ENCODE measurements around the gene STOM. TPM values are rescaled to one million over a fixed set of nuclear protein-coding genes. Genes with fewer than 3 reads are reported as not detected.

STOM gene
- total RNA-seq, 1 experiment from 2014 or later = 33.1 TPM

GRCh38 chr9:121303456-121304451 is 66.3 kb downstream of the STOM start:
- Histone ChIP-seq H4K20me1 (ENCODE audit: insufficient read depth, low read depth, low read length) (no peaks in the 10 kb centered on the region), H3K27me3 (ENCODE audit: low read length) (no peaks in the 10 kb centered on the region), H3K4me2 (ENCODE audit: low read depth, low read length, poor library complexity, severe bottlenecking) (no peak overlapping the region)

DNA sequence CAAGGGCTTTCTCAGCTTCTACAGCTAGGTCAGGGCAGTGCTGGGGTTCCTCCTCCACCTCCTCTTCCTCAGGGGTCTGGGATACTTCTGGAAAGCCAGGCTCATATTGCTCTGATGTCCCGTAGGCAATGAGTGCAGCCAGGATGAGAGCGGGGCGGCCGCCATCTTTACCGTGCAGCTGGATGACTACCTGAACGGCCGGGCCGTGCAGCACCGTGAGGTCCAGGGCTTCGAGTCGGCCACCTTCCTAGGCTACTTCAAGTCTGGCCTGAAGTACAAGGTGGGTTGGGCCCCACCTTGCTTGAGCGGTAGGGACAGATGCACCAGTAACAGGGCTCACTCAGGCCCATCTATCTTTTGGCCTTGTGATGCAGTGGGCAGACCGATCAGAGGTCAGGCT is 67.3 kb downstream of the STOM start:
- Histone ChIP-seq H3K27me3 (ENCODE audit: low read length) (no peaks in the 10 kb centered on the region), H3K4me1 (ENCODE audit: low read length) (peaks cover 12% of the 10 kb centered on the region), H4K20me1 (ENCODE audit: insufficient read depth, low read depth, low read length) (no peaks in the 10 kb centered on the region), H3K4me2 (ENCODE audit: low read depth, low read length, poor library complexity, severe bottlenecking) (no peak overlapping the region), H3K9me2 (replicated peaks; ENCODE audit: insufficient read depth, low read length) (no peaks in the 10 kb centered on the region), H3K27ac (ENCODE audit: low read length) (no peak overlapping the region), H3K9me3 (ENCODE audit: low read length) (no peaks in the 10 kb centered on the region), H3K36me3 (ENCODE audit: insufficient read depth, low read length) (no peaks in the 10 kb centered on the region), H2AFZ (ENCODE audit: low read length) (no peak overlapping the region), H3K79me2 (ENCODE audit: low read length) (no peaks in the 10 kb centered on the region), H3K9ac (ENCODE audit: low read length) (no peak overlapping the region), H3K4me3 (ENCODE audit: low read length) (no peak overlapping the region)
- DNase-seq = no peak

More at GRCh38 chr9:121303456-121304451, 66.3 kb downstream of the STOM start:
- Histone ChIP-seq H3K9me2 (replicated peaks; ENCODE audit: insufficient read depth, low read length) (no peaks in the 10 kb centered on the region), H3K9ac (ENCODE audit: low read length) (no peak overlapping the region), H3K9me3 (ENCODE audit: low read length) (no peaks in the 10 kb centered on the region), H3K4me3 (ENCODE audit: low read length) (no peak overlapping the region), H3K4me1 (ENCODE audit: low read length) (peaks cover 7% of the 10 kb centered on the region), H3K27ac (ENCODE audit: low read length) (no peak overlapping the region), H3K79me2 (ENCODE audit: low read length) (no peaks in the 10 kb centered on the region), H3K36me3 (ENCODE audit: insufficient read depth, low read length) (no peaks in the 10 kb centered on the region), H2AFZ (ENCODE audit: low read length) (no peak overlapping the region)
- no peak for DNase-seq

DNA sequence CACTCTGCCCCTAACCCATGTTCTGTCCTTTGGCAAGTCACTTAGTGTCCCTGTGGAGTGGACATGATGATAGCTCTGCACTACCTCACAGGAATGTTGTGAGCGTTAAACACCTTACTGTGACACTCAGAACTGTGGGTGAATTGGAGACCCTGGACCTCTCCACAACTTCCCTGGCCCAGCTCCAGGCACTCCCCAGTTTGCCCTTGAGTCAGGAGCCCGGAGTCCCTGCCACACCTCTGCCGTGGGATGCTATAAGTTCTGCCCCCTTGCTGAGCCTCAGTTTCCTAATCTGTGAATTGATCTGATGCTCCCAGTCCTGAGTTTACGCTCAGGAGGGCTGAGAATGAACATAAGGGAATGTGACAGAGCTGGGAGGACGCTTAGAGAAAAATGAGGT is 67.7 kb downstream of the STOM start:
- DNase-seq = no peak
- no peak overlapping the region for H3K27ac ChIP-seq (ENCODE audit: low read length)
- H3K9me3 ChIP-seq (ENCODE audit: low read length) = no peaks in the 10 kb centered on the region
- no peak overlapping the region for H3K9ac ChIP-seq (ENCODE audit: low read length)
- H2AFZ ChIP-seq (ENCODE audit: low read length) = no peak overlapping the region
- no peak overlapping the region for H3K4me2 ChIP-seq (ENCODE audit: low read depth, low read length, poor library complexity, severe bottlenecking)
- H3K36me3 ChIP-seq (ENCODE audit: insufficient read depth, low read length) = no peaks in the 10 kb centered on the region
- H3K4me3 ChIP-seq (ENCODE audit: low read length) = no peak overlapping the region
- peaks cover 16% of the 10 kb centered on the region for H3K4me1 ChIP-seq (ENCODE audit: low read length)
- no peaks in the 10 kb centered on the region for H4K20me1 ChIP-seq (ENCODE audit: insufficient read depth, low read depth, low read length)
- no peaks in the 10 kb centered on the region for H3K9me2 ChIP-seq (replicated peaks; ENCODE audit: insufficient read depth, low read length)
- H3K79me2 ChIP-seq (ENCODE audit: low read length) = no peaks in the 10 kb centered on the region
- H3K27me3 ChIP-seq (ENCODE audit: low read length) = no peaks in the 10 kb centered on the region

GRCh38 chr9:121301881-121302286 is 68.2 kb downstream of the STOM start:
- Histone ChIP-seq H3K9me2 (replicated peaks; ENCODE audit: insufficient read depth, low read length) (no peaks in the 10 kb centered on the region), H3K36me3 (ENCODE audit: insufficient read depth, low read length) (no peaks in the 10 kb centered on the region), H3K4me1 (ENCODE audit: low read length) (peaks cover 21% of the 10 kb centered on the region), H3K9me3 (ENCODE audit: low read length) (no peaks in the 10 kb centered on the region), H3K9ac (ENCODE audit: low read length) (no peak overlapping the region), H3K27me3 (ENCODE audit: low read length) (no peaks in the 10 kb centered on the region), H3K79me2 (ENCODE audit: low read length) (no peaks in the 10 kb centered on the region), H4K20me1 (ENCODE audit: insufficient read depth, low read depth, low read length) (no peaks in the 10 kb centered on the region), H3K4me3 (ENCODE audit: low read length) (no peak overlapping the region), H3K27ac (ENCODE audit: low read length) (no peak overlapping the region), H3K4me2 (ENCODE audit: low read depth, low read length, poor library complexity, severe bottlenecking) (no peak overlapping the region), H2AFZ (ENCODE audit: low read length) (no peak overlapping the region)
- no peak for DNase-seq

- H3K4me1 ChIP-seq (ENCODE audit: low read length) = peaks cover 28% of the 10 kb centered on the region
- peak overlapping the region; percentile 52 for H3K4me2 ChIP-seq (ENCODE audit: low read depth, low read length, poor library complexity, severe bottlenecking)
- no peaks in the 10 kb centered on the region for H3K27me3 ChIP-seq (ENCODE audit: low read length)
- H3K4me3 ChIP-seq (ENCODE audit: low read length) = peak overlapping the region; percentile 49; the same call in 1 of the 2 replicates
- no peak overlapping the region for H2AFZ ChIP-seq (ENCODE audit: low read length)
- no peak overlapping the region for H3K27ac ChIP-seq (ENCODE audit: low read length)
- peak overlapping the region; percentile 27; the same call in 1 of the 2 replicates for H3K9ac ChIP-seq (ENCODE audit: low read length)
- no peaks in the 10 kb centered on the region for H3K9me2 ChIP-seq (replicated peaks; ENCODE audit: insufficient read depth, low read length)
- H3K36me3 ChIP-seq (ENCODE audit: insufficient read depth, low read length) = no peaks in the 10 kb centered on the region
- H3K9me3 ChIP-seq (ENCODE audit: low read length) = no peaks in the 10 kb centered on the region
- H3K79me2 ChIP-seq (ENCODE audit: low read length) = no peaks in the 10 kb centered on the region
- H4K20me1 ChIP-seq (ENCODE audit: insufficient read depth, low read depth, low read length) = no peaks in the 10 kb centered on the region
- DNase-seq = no peak
Observed at GRCh38 chr9:121300283-121301119, 69.5 kb downstream of the STOM start.

DNA sequence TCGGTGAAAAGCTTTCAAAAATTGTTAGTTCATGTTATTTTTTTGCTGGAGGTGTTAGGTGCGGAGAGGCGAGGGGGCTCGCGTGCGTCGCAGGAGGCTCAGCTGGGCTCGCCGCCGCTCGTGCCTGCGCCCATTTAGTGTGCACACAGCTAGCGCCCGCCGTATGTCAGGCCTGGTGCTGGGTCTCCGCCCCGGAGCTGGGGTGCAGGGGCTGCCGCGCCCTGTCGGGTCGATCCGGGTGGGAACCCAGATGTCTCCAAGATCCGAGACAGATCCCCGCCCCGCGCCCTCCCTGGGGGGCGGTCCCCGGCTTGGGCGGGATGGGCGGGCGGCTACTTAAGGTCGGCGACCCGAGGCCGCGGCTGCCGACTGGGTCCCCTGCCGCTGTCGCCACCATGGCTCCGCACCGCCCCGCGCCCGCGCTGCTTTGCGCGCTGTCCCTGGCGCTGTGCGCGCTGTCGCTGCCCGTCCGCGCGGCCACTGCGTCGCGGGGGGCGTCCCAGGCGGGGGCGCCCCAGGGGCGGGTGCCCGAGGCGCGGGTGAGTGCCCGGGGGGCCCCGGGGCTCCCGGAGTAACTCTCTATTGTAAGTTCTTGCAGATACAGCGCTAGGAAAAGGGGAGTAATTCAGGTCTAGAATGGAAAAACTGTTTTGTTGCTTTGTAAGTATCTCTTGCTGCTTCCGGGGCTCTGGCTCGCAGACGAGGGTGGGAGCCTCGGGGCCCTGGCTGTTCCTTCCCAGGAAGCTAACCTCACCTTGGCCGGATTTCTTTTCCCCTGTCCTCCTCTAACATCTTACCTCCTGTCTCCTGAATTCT is 70.4 kb downstream of the STOM start:
- DNase-seq = no peak
- Histone ChIP-seq H3K4me1 (ENCODE audit: low read length) (peaks cover 28% of the 10 kb centered on the region), H3K36me3 (ENCODE audit: insufficient read depth, low read length) (no peaks in the 10 kb centered on the region), H3K9ac (ENCODE audit: low read length) (peak overlapping the region; percentile 27; the same call in 1 of the 2 replicates), H3K4me3 (ENCODE audit: low read length) (peak overlapping the region; percentile 49), H4K20me1 (ENCODE audit: insufficient read depth, low read depth, low read length) (no peaks in the 10 kb centered on the region), H3K4me2 (ENCODE audit: low read depth, low read length, poor library complexity, severe bottlenecking) (peak overlapping the region; percentile 52), H3K9me2 (replicated peaks; ENCODE audit: insufficient read depth, low read length) (no peaks in the 10 kb centered on the region), H2AFZ (ENCODE audit: low read length) (no peak overlapping the region), H3K79me2 (ENCODE audit: low read length) (no peaks in the 10 kb centered on the region), H3K27ac (ENCODE audit: low read length) (no peak overlapping the region), H3K9me3 (ENCODE audit: low read length) (no peaks in the 10 kb centered on the region), H3K27me3 (ENCODE audit: low read length) (no peaks in the 10 kb centered on the region)

- no peak for DNase-seq
- Histone ChIP-seq H3K27me3 (ENCODE audit: low read length) (no peaks in the 10 kb centered on the region), H4K20me1 (ENCODE audit: insufficient read depth, low read depth, low read length) (no peaks in the 10 kb centered on the region), H3K36me3 (ENCODE audit: insufficient read depth, low read length) (no peaks in the 10 kb centered on the region), H2AFZ (ENCODE audit: low read length) (no peak overlapping the region), H3K4me1 (ENCODE audit: low read length) (peaks cover 28% of the 10 kb centered on the region), H3K4me2 (ENCODE audit: low read depth, low read length, poor library complexity, severe bottlenecking) (peak overlapping the region; percentile 52), H3K9ac (ENCODE audit: low read length) (no peak overlapping the region), H3K27ac (ENCODE audit: low read length) (no peak overlapping the region), H3K9me3 (ENCODE audit: low read length) (no peaks in the 10 kb centered on the region), H3K9me2 (replicated peaks; ENCODE audit: insufficient read depth, low read length) (no peaks in the 10 kb centered on the region), H3K79me2 (ENCODE audit: low read length) (no peaks in the 10 kb centered on the region), H3K4me3 (ENCODE audit: low read length) (peak overlapping the region; percentile 49)
Observed at GRCh38 chr9:121298689-121299466, 71.2 kb downstream of the STOM start.
